Measurements from ENCODE around the gene CLBA1. TPM values are rescaled to one million over a fixed set of nuclear protein-coding genes. Genes with fewer than 3 reads are reported as not detected.
"Not testable (repeated sequence)": the region's sequence is repeated elsewhere in the genome, so short reads cannot be mapped to it uniquely, and the experiment has no call there.

CLBA1 gene
- total and polyA plus RNA-seq, 4 donors: 12.3 to 22.3 (median 13.8) TPM

GRCh38 chr14:104950021-104950420 lies 35.6 kb upstream of the CLBA1 start:
- TF ChIP-seq CTCF (IDR thresholded peaks at IDR 0.05; ENCODE audit: control extremely low read depth, extremely low read depth): no peak
- no peak overlapping the region for H3K27ac ChIP-seq (ENCODE audit: low read depth in 1 of 2, low read length in 1 of 2)

GRCh38 chr14:104950701-104951100 lies 34.9 kb upstream of the CLBA1 start:
- 94 to 95% methylated on average over 15 of the region's 15 CpGs for WGBS, 2 donors
- not testable (repeated sequence) for H3K4me3 ChIP-seq; H3K27me3 ChIP-seq (ENCODE audit: control insufficient read depth in 3 of 3, insufficient read depth in 3 of 3, low read length in 2 of 3); DNase-seq; ATAC-seq (ENCODE audit: insufficient read depth, low FRiP score); H3K9ac ChIP-seq (ENCODE audit: insufficient read depth in 1 of 2, low read length in 2 of 2); H3K36me3 ChIP-seq (ENCODE audit: control insufficient read depth in 4 of 4, insufficient read depth in 4 of 4, low read length in 4 of 4); H3K27ac ChIP-seq (ENCODE audit: low read depth in 1 of 2, low read length in 1 of 2); H3K9me3 ChIP-seq (ENCODE audit: control insufficient read depth in 4 of 4, insufficient read depth in 3 of 4, low read length in 3 of 4); H3K4me1 ChIP-seq (ENCODE audit: control insufficient read depth in 5 of 5, insufficient read depth in 5 of 5, low read length in 5 of 5)

More at GRCh38 chr14:104950021-104950420, 35.6 kb upstream of the CLBA1 start:
- no peaks in the 10 kb centered on the region for H3K27me3 ChIP-seq (ENCODE audit: control insufficient read depth in 3 of 3, insufficient read depth in 3 of 3, low read length in 2 of 3)
- WGBS, 2 donors: 92 to 96% methylated on average over 17 of the region's 17 CpGs
- no peaks in the 10 kb centered on the region for H3K9me3 ChIP-seq (ENCODE audit: control insufficient read depth in 4 of 4, insufficient read depth in 3 of 4, low read length in 3 of 4)
- DNase-seq (no peak), ATAC-seq (ENCODE audit: insufficient read depth, low FRiP score) (no peak)
- H3K4me3 ChIP-seq: no peak overlapping the region
- H3K36me3 ChIP-seq (ENCODE audit: control insufficient read depth in 4 of 4, insufficient read depth in 4 of 4, low read length in 4 of 4): no peaks in the 10 kb centered on the region
- H3K9ac ChIP-seq (ENCODE audit: insufficient read depth in 1 of 2, low read length in 2 of 2): no peak overlapping the region
- peaks cover 0 to 5% (median 0%) of the 10 kb centered on the region in 5 donors for H3K4me1 ChIP-seq (ENCODE audit: control insufficient read depth in 5 of 5, insufficient read depth in 5 of 5, low read length in 5 of 5)

GRCh38 chr14:104951863-104952657 lies 33.5 kb upstream of the CLBA1 start:
- H3K27ac ChIP-seq (ENCODE audit: low read depth in 1 of 2, low read length in 1 of 2); H3K4me3 ChIP-seq; H3K27me3 ChIP-seq (ENCODE audit: control insufficient read depth in 3 of 3, insufficient read depth in 3 of 3, low read length in 2 of 3); ATAC-seq (ENCODE audit: insufficient read depth, low FRiP score); H3K36me3 ChIP-seq (ENCODE audit: control insufficient read depth in 4 of 4, insufficient read depth in 4 of 4, low read length in 4 of 4); H3K9me3 ChIP-seq (ENCODE audit: control insufficient read depth in 4 of 4, insufficient read depth in 3 of 4, low read length in 3 of 4); H3K9ac ChIP-seq (ENCODE audit: insufficient read depth in 1 of 2, low read length in 2 of 2); DNase-seq; H3K4me1 ChIP-seq (ENCODE audit: control insufficient read depth in 5 of 5, insufficient read depth in 5 of 5, low read length in 5 of 5): not testable (repeated sequence)
- WGBS, 2 donors: 92 to 96% methylated on average over 27 to 28 of the region's 28 CpGs

- no peak overlapping the region for H3K27ac ChIP-seq (ENCODE audit: low read depth in 1 of 2, low read length in 1 of 2)
- no peak for TF ChIP-seq CTCF (IDR thresholded peaks at IDR 0.05; ENCODE audit: control extremely low read depth, extremely low read depth)
- 84 to 90% methylated on average over 13 of the region's 13 CpGs for WGBS, 2 donors
- no peaks in the 10 kb centered on the region for H3K9me3 ChIP-seq (ENCODE audit: control insufficient read depth in 4 of 4, insufficient read depth in 3 of 4, low read length in 3 of 4)
- ATAC-seq (ENCODE audit: insufficient read depth, low FRiP score): no peak
- no peak overlapping the region for H3K9ac ChIP-seq (ENCODE audit: insufficient read depth in 1 of 2, low read length in 2 of 2)
- H3K4me1 ChIP-seq (ENCODE audit: control insufficient read depth in 5 of 5, insufficient read depth in 5 of 5, low read length in 5 of 5): peaks cover 0 to 5% (median 0%) of the 10 kb centered on the region in 5 donors
- H3K36me3 ChIP-seq (ENCODE audit: control insufficient read depth in 4 of 4, insufficient read depth in 4 of 4, low read length in 4 of 4): no peaks in the 10 kb centered on the region
- DNase-seq: no peak
- H3K4me3 ChIP-seq: no peak overlapping the region
- H3K27me3 ChIP-seq (ENCODE audit: control insufficient read depth in 3 of 3, insufficient read depth in 3 of 3, low read length in 2 of 3): no peaks in the 10 kb centered on the region
Measured at GRCh38 chr14:104953097-104953496, 32.5 kb upstream of the CLBA1 start.
